ENCODE results near the gene FAM161A.

The FAM161A gene

GRCh38 chr2:61786876-61787275, 67.0 kb downstream of the FAM161A start:
- Histone ChIP-seq H3K4me3 (ENCODE audit: low read depth in 1 of 2, low read length in 2 of 2) (no peak overlapping the region), H3K27ac (ENCODE audit: low read depth, low read length) (no peak overlapping the region), H3K36me3 (ENCODE audit: control insufficient read depth in 1 of 2, insufficient read depth in 2 of 2, low read length in 2 of 2) (no peaks in the 10 kb centered on the region), H3K9ac (ENCODE audit: low read depth in 1 of 2, low read length in 2 of 2) (no peak overlapping the region), H3K27me3 (ENCODE audit: control insufficient read depth in 1 of 2, insufficient read depth in 2 of 2, low read length in 2 of 2) (no peaks in the 10 kb centered on the region), H3K4me1 (ENCODE audit: control insufficient read depth in 1 of 2, insufficient read depth in 2 of 2, low read length in 2 of 2) (no peaks in the 10 kb centered on the region), H3K9me3 (ENCODE audit: control insufficient read depth in 1 of 2, low read length in 2 of 2) (no peaks in the 10 kb centered on the region)

GRCh38 chr2:61785583-61785982, 68.3 kb downstream of the FAM161A start:
- no peaks in the 10 kb centered on the region for H3K4me1 ChIP-seq (ENCODE audit: control insufficient read depth in 1 of 2, insufficient read depth in 2 of 2, low read length in 2 of 2)
- H3K9me3 ChIP-seq (ENCODE audit: control insufficient read depth in 1 of 2, low read length in 2 of 2) = no peaks in the 10 kb centered on the region
- no peaks in the 10 kb centered on the region for H3K27me3 ChIP-seq (ENCODE audit: control insufficient read depth in 1 of 2, insufficient read depth in 2 of 2, low read length in 2 of 2)
- H3K4me3 ChIP-seq (ENCODE audit: low read depth in 1 of 2, low read length in 2 of 2) = no peak overlapping the region
- H3K27ac ChIP-seq (ENCODE audit: low read depth, low read length) = no peak overlapping the region
- no peak overlapping the region for H3K9ac ChIP-seq (ENCODE audit: low read depth in 1 of 2, low read length in 2 of 2)
- no peaks in the 10 kb centered on the region for H3K36me3 ChIP-seq (ENCODE audit: control insufficient read depth in 1 of 2, insufficient read depth in 2 of 2, low read length in 2 of 2)

GRCh38 chr2:61784643-61785042, 69.2 kb downstream of the FAM161A start:
- Histone ChIP-seq H3K4me1 (ENCODE audit: control insufficient read depth in 1 of 2, insufficient read depth in 2 of 2, low read length in 2 of 2) (no peaks in the 10 kb centered on the region), H3K9me3 (ENCODE audit: control insufficient read depth in 1 of 2, low read length in 2 of 2) (no peaks in the 10 kb centered on the region), H3K36me3 (ENCODE audit: control insufficient read depth in 1 of 2, insufficient read depth in 2 of 2, low read length in 2 of 2) (no peaks in the 10 kb centered on the region), H3K27ac (ENCODE audit: low read depth, low read length) (no peak overlapping the region), H3K27me3 (ENCODE audit: control insufficient read depth in 1 of 2, insufficient read depth in 2 of 2, low read length in 2 of 2) (no peaks in the 10 kb centered on the region), H3K4me3 (ENCODE audit: low read depth in 1 of 2, low read length in 2 of 2) (no peak overlapping the region), H3K9ac (ENCODE audit: low read depth in 1 of 2, low read length in 2 of 2) (no peak overlapping the region)

GRCh38 chr2:61775956-61776570, 77.8 kb downstream of the FAM161A start:
- Histone ChIP-seq H3K36me3 (ENCODE audit: control insufficient read depth in 1 of 2, insufficient read depth in 2 of 2, low read length in 2 of 2) (no peaks in the 10 kb centered on the region), H3K4me3 (ENCODE audit: low read depth in 1 of 2, low read length in 2 of 2) (no peak overlapping the region), H3K4me1 (ENCODE audit: control insufficient read depth in 1 of 2, insufficient read depth in 2 of 2, low read length in 2 of 2) (no peaks in the 10 kb centered on the region), H3K9me3 (ENCODE audit: control insufficient read depth in 1 of 2, low read length in 2 of 2) (no peaks in the 10 kb centered on the region), H3K27ac (ENCODE audit: low read depth, low read length) (no peak overlapping the region), H3K9ac (ENCODE audit: low read depth in 1 of 2, low read length in 2 of 2) (no peak overlapping the region), H3K27me3 (ENCODE audit: control insufficient read depth in 1 of 2, insufficient read depth in 2 of 2, low read length in 2 of 2) (no peaks in the 10 kb centered on the region)

Data from duodenal mucosa (tissue), 2 donors.